Astrocyte (in vitro differentiated cells and primary cell): ENCODE measurements around the gene DLG3.

Source experiments
- CTCF ChIP-seq: IDR thresholded peaks from 2 replicates; pipeline ENCODE4 v1.5.1; 2011; ENCODE audit warnings: low read depth, mild to moderate bottlenecking, inconsistent platforms, low read length, moderate library complexity; ENCODE audit not compliant: insufficient read depth
- EZH2 ChIP-seq: IDR thresholded peaks from 2 replicates; pipeline ENCODE4 v1.6.1; 2012; ENCODE audit warnings: mild to moderate bottlenecking, low read length, inconsistent platforms; ENCODE audit not compliant: insufficient read depth

- TF ChIP-seq CTCF (no peak), EZH2 (no peak)
Observed at GRCh38 chrX:70446380-70447350, 2.0 kb downstream of the DLG3 start.
